ENCODE results near the gene TTC36.

Gene TTC36

GRCh38 chr11:118532091-118532490 lies 4.8 kb downstream of the TTC36 start:
- 0 out of 2 replicates have a peak overlapping the region, but pooled peaks have one; percentile 80 for H3K4me3 ChIP-seq (ENCODE audit: low read depth, low read length)

GRCh38 chr11:118532852-118533768 lies 5.8 kb downstream of the TTC36 start:
- Histone ChIP-seq H3K27me3 (ENCODE audit: insufficient read depth, low read length) (no peaks in the 10 kb centered on the region), H3K79me2 (ENCODE audit: control insufficient read depth, insufficient read depth, low read length, unreplicated experiment) (no peaks in the 10 kb centered on the region), H3K4me1 (ENCODE audit: control insufficient read depth, insufficient read depth, low read length, unreplicated experiment) (peaks cover 4% of the 10 kb centered on the region), H3K27ac (ENCODE audit: low read depth, low read length) (no peak overlapping the region), H3K36me3 (ENCODE audit: insufficient read depth, low read length) (no peaks in the 10 kb centered on the region), H3K4me3 (ENCODE audit: low read depth, low read length) (no peak overlapping the region), H2AFZ (ENCODE audit: low read length, unreplicated experiment) (no peak overlapping the region)

More at GRCh38 chr11:118532091-118532490, 4.8 kb downstream of the TTC36 start:
- Histone ChIP-seq H3K27me3 (ENCODE audit: insufficient read depth, low read length) (no peaks in the 10 kb centered on the region), H3K79me2 (ENCODE audit: control insufficient read depth, insufficient read depth, low read length, unreplicated experiment) (no peaks in the 10 kb centered on the region), H3K27ac (ENCODE audit: low read depth, low read length) (no peak overlapping the region), H3K36me3 (ENCODE audit: insufficient read depth, low read length) (no peaks in the 10 kb centered on the region), H2AFZ (ENCODE audit: low read length, unreplicated experiment) (no peak overlapping the region), H3K4me1 (ENCODE audit: control insufficient read depth, insufficient read depth, low read length, unreplicated experiment) (peaks cover 4% of the 10 kb centered on the region)

- no peaks in the 10 kb centered on the region for H3K27me3 ChIP-seq (ENCODE audit: insufficient read depth, low read length)
- H3K79me2 ChIP-seq (ENCODE audit: control insufficient read depth, insufficient read depth, low read length, unreplicated experiment) = no peaks in the 10 kb centered on the region
- H2AFZ ChIP-seq (ENCODE audit: low read length, unreplicated experiment) = no peak overlapping the region
- H3K27ac ChIP-seq (ENCODE audit: low read depth, low read length) = no peak overlapping the region
- peaks cover 4% of the 10 kb centered on the region for H3K4me1 ChIP-seq (ENCODE audit: control insufficient read depth, insufficient read depth, low read length, unreplicated experiment)
- H3K4me3 ChIP-seq (ENCODE audit: low read depth, low read length) = no peak overlapping the region
- no peaks in the 10 kb centered on the region for H3K36me3 ChIP-seq (ENCODE audit: insufficient read depth, low read length)
Measured at GRCh38 chr11:118533769-118534729, 6.8 kb downstream of the TTC36 start.

GRCh38 chr11:118535261-118535660 lies 8.0 kb downstream of the TTC36 start:
- Histone ChIP-seq H3K27ac (ENCODE audit: low read depth, low read length) (no peak overlapping the region), H3K27me3 (ENCODE audit: insufficient read depth, low read length) (no peaks in the 10 kb centered on the region), H3K4me3 (ENCODE audit: low read depth, low read length) (no peak overlapping the region), H3K36me3 (ENCODE audit: insufficient read depth, low read length) (no peaks in the 10 kb centered on the region), H2AFZ (ENCODE audit: low read length, unreplicated experiment) (no peak overlapping the region), H3K4me1 (ENCODE audit: control insufficient read depth, insufficient read depth, low read length, unreplicated experiment) (no peaks in the 10 kb centered on the region), H3K79me2 (ENCODE audit: control insufficient read depth, insufficient read depth, low read length, unreplicated experiment) (no peaks in the 10 kb centered on the region)

- no peaks in the 10 kb centered on the region for H3K79me2 ChIP-seq (ENCODE audit: control insufficient read depth, insufficient read depth, low read length, unreplicated experiment)
- H3K4me1 ChIP-seq (ENCODE audit: control insufficient read depth, insufficient read depth, low read length, unreplicated experiment) = no peaks in the 10 kb centered on the region
- no peak overlapping the region for H2AFZ ChIP-seq (ENCODE audit: low read length, unreplicated experiment)
- H3K4me3 ChIP-seq (ENCODE audit: low read depth, low read length) = no peak overlapping the region
- no peaks in the 10 kb centered on the region for H3K27me3 ChIP-seq (ENCODE audit: insufficient read depth, low read length)
- no peaks in the 10 kb centered on the region for H3K36me3 ChIP-seq (ENCODE audit: insufficient read depth, low read length)
- no peak overlapping the region for H3K27ac ChIP-seq (ENCODE audit: low read depth, low read length)
Measured at GRCh38 chr11:118536726-118537125, 9.5 kb downstream of the TTC36 start.

- Histone ChIP-seq H3K36me3 (ENCODE audit: insufficient read depth, low read length) (no peaks in the 10 kb centered on the region), H3K27ac (ENCODE audit: low read depth, low read length) (no peak overlapping the region)
Measured at GRCh38 chr11:118537409-118537980, 10.2 kb downstream of the TTC36 start.

GRCh38 chr11:118544010-118544646 lies 16.9 kb downstream of the TTC36 start:
- Histone ChIP-seq H2AFZ (ENCODE audit: low read length, unreplicated experiment) (no peak overlapping the region), H3K79me2 (ENCODE audit: control insufficient read depth, insufficient read depth, low read length, unreplicated experiment) (no peaks in the 10 kb centered on the region), H3K27ac (ENCODE audit: low read depth, low read length) (no peak overlapping the region), H3K27me3 (ENCODE audit: insufficient read depth, low read length) (no peaks in the 10 kb centered on the region), H3K36me3 (ENCODE audit: insufficient read depth, low read length) (no peaks in the 10 kb centered on the region), H3K4me3 (ENCODE audit: low read depth, low read length) (no peak overlapping the region), H3K4me1 (ENCODE audit: control insufficient read depth, insufficient read depth, low read length, unreplicated experiment) (no peaks in the 10 kb centered on the region)

More at GRCh38 chr11:118537409-118537980, 10.2 kb downstream of the TTC36 start:
- Histone ChIP-seq H2AFZ (ENCODE audit: low read length, unreplicated experiment) (no peak overlapping the region), H3K79me2 (ENCODE audit: control insufficient read depth, insufficient read depth, low read length, unreplicated experiment) (no peaks in the 10 kb centered on the region), H3K27me3 (ENCODE audit: insufficient read depth, low read length) (no peaks in the 10 kb centered on the region), H3K4me3 (ENCODE audit: low read depth, low read length) (no peak overlapping the region), H3K4me1 (ENCODE audit: control insufficient read depth, insufficient read depth, low read length, unreplicated experiment) (no peaks in the 10 kb centered on the region)

- Histone ChIP-seq H3K36me3 (ENCODE audit: insufficient read depth, low read length) (no peaks in the 10 kb centered on the region), H3K4me1 (ENCODE audit: control insufficient read depth, insufficient read depth, low read length, unreplicated experiment) (no peaks in the 10 kb centered on the region), H3K27ac (ENCODE audit: low read depth, low read length) (no peak overlapping the region), H3K27me3 (ENCODE audit: insufficient read depth, low read length) (no peaks in the 10 kb centered on the region), H3K4me3 (ENCODE audit: low read depth, low read length) (no peak overlapping the region), H3K79me2 (ENCODE audit: control insufficient read depth, insufficient read depth, low read length, unreplicated experiment) (no peaks in the 10 kb centered on the region), H2AFZ (ENCODE audit: low read length, unreplicated experiment) (no peak overlapping the region)
Measured at GRCh38 chr11:118544647-118545010, 17.4 kb downstream of the TTC36 start.

GRCh38 chr11:118545533-118545932 lies 18.3 kb downstream of the TTC36 start:
- Histone ChIP-seq H3K36me3 (ENCODE audit: insufficient read depth, low read length) (no peaks in the 10 kb centered on the region), H2AFZ (ENCODE audit: low read length, unreplicated experiment) (no peak overlapping the region), H3K79me2 (ENCODE audit: control insufficient read depth, insufficient read depth, low read length, unreplicated experiment) (no peaks in the 10 kb centered on the region), H3K27me3 (ENCODE audit: insufficient read depth, low read length) (no peaks in the 10 kb centered on the region), H3K4me1 (ENCODE audit: control insufficient read depth, insufficient read depth, low read length, unreplicated experiment) (no peaks in the 10 kb centered on the region), H3K4me3 (ENCODE audit: low read depth, low read length) (no peak overlapping the region), H3K27ac (ENCODE audit: low read depth, low read length) (no peak overlapping the region)

GRCh38 chr11:118547132-118547531 lies 19.9 kb downstream of the TTC36 start:
- Histone ChIP-seq H3K27me3 (ENCODE audit: insufficient read depth, low read length) (no peaks in the 10 kb centered on the region), H3K27ac (ENCODE audit: low read depth, low read length) (no peak overlapping the region), H3K4me3 (ENCODE audit: low read depth, low read length) (no peak overlapping the region), H2AFZ (ENCODE audit: low read length, unreplicated experiment) (no peak overlapping the region), H3K79me2 (ENCODE audit: control insufficient read depth, insufficient read depth, low read length, unreplicated experiment) (no peaks in the 10 kb centered on the region), H3K36me3 (ENCODE audit: insufficient read depth, low read length) (no peaks in the 10 kb centered on the region), H3K4me1 (ENCODE audit: control insufficient read depth, insufficient read depth, low read length, unreplicated experiment) (no peaks in the 10 kb centered on the region)
